Activated CD4-positive, CD25-positive, alpha-beta regulatory T cell treated with anti-CD3 and anti-CD28 coated beads, Interleukin-2, amount 50 U/mL, for 72 hours (primary cell): ENCODE data around the gene MLLT10.
"Not testable (repeated sequence)": the region's sequence is repeated elsewhere in the genome, so short reads cannot be mapped to it uniquely, and the experiment has no call there.

Experiments
- DNase-seq: peaks from one replicate; pipeline ENCODE4 v3.0.0; 2021

The MLLT10 gene

DNA sequence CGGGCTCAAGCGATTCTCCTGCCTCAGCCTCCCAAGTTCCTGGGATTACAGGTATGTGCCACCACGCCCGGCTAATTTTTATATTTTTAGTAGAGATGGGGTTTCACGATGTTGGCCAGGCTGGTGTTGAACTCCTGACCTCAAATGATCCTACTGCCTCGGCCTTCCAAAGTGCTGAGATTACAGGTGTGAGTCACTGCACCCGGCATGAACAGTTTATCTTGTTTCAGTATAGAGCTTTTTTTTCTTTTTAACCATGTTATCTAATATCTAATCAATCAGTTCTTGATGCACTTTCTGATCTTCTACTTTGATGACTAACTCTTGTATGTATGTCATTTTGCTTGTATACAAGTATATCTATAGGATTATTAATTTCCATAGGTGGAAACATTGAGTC is 54.1 kb downstream of the MLLT10 start:
- not testable (repeated sequence) for DNase-seq

DNA sequence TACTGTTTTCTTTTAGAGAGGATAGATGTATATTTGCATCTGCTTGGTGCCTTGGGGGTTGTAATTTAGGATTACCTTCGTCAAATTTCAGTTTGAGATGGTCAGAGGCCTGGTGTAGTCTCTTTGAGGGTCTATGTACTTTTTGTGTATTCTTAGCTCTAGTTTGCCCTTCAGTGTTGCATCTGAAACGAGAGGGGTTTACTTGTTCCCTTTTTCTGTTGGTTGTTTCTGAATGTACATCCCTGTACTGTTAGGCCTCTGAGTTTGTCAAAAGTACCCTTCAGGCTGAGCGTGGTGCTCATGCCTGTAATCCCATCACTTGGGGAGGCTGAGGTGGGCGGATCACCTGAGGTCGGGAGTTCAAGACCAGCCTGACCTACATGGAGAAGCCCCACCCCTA is 60.0 kb downstream of the MLLT10 start:
- no peak for DNase-seq

DNA sequence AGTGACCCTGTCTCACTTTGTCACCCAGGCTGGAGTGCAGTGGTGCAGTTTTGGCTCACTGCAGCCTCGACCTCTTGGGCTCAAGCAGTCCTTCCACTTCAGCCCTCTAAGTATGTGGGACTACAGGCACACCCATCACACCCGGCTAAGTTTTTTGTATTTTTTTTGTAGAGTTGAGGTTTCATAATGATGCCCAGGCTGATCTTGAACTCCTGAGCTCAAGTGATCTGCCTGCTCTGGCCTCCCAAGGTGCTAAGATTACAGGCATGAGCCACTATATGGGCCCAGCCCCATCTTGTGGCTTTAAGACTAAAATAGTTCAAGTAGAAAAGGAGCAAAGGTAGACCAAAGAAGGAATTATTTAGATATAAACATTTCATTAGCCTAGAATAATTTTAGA is 65.5 kb downstream of the MLLT10 start:
- DNase-seq = no peak

DNA sequence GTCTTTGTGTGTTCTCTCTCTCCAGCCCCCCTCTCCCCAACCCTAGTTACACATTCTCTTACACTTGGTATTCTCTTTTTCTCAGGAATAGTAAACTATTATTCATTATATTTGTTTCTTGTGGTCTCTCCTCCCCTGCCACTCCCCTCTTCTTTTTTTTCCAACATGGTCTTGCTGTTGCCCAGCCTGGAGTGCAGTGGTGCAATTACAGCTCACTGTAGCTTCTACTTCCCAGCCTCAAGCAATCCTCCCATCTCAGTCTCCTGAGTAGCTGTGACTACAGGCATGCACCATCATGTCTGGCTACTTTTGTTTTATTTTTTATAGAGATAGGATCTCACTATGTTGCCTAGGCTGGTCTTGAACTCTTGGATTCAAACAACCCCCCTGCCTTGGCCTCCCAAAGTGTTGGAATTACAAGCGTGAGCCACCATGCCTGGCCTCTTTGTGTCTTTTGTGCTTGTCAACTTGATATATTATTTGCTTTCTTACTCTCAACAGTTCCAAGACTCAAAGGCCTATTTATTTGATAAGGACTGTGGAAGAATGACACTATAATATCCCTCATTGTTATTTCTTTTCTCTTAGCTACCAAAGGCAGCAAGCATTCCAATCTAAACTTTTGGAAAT is 66.9 kb downstream of the MLLT10 start:
- DNase-seq = no peak

DNA sequence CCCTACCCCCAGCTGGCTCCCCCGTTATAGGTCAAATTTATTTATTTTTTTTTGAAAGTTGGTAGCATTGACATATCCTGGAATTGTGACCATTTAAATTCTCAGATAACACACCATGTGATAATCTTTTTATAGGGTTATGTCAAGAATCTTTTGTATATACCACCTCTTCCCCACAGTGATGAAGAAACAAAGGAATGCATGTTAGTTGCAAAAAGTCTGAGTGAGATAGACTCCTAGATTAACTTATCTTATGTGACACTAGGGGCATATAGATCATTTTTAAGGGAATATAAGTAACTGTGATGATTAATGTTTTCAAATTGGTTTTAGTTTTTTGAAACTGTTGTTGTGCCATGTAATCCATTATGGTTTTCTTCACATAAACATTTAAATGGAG is 68.3 kb downstream of the MLLT10 start:
- DNase-seq = no peak

DNA sequence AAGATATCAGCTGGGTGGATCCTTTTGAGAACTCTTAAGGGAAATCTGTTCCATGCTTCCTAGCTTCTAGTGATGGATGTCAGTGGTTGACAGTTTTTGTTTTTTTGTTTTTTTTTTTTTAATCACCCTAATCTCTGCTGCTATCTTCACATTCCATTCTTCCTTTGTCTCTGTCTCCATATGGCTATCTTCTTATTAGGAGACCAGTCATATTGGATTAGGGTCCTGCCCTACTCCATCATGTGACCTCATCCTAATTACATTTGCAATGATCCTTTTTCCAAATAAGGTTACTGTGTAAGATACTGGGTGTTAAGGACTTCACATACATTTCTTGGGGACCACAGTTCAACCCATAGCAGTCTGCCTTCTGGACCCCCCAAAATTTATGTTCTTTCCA is 69.7 kb downstream of the MLLT10 start:
- no peak for DNase-seq

DNA sequence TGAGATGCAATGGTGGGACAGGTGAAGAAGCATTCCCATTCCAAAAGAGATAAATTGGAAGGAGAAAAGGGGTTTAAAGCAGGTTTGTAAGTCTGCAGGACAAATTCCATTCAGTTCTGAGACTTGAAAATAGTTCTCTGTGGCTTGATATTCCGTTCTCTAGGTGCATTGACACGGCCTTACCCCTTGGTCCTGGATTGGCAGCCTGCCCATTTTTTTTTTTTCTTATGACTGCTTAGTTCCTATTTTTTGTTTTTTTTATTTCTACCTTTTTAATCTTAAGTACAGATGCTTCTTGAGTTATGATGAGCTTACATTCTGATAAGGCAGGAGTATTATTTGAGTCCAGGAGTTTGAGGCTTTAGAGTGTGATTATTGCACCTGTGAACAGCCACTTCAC is 70.6 kb downstream of the MLLT10 start:
- no peak for DNase-seq

DNA sequence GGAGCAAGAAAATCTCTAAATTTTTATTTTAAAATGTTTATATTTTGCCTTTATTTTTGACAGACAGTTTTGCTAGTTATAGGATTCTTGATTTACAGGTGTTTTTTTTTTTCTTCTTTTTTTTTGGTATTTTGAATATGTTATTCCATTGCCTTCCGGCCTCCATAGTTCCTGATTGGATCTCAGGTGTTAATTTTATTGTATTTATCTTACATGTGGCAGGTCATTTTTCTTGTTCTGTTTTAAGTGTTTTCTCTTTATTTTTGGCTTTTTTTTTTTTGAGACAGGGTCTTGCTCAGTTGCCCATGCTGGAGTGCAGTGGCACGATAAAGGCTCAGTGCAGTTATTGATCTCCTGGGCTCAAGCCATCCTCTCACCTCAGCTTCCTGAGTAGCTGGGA is 73.9 kb downstream of the MLLT10 start:
- no peak for DNase-seq

DNA sequence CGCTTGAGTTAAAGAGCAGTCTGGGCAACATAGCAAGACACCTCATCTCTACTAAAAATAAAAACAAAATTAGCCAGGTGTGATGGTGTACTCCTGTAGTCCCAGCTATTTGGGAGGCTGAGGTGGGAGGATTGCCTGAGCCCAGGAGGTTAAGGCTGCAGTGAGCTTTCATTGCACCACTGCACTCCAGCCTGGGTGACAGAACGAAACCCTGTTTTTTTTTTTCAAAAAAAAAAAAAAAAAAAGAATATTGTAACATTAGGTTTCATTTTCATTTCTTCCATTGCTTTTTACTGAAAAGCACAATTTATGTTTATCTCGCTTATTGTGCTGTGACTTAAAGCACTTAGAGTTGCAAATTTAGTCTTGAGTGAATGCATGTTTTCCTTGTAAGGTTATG is 80.0 kb downstream of the MLLT10 start:
- no peak for DNase-seq

DNA sequence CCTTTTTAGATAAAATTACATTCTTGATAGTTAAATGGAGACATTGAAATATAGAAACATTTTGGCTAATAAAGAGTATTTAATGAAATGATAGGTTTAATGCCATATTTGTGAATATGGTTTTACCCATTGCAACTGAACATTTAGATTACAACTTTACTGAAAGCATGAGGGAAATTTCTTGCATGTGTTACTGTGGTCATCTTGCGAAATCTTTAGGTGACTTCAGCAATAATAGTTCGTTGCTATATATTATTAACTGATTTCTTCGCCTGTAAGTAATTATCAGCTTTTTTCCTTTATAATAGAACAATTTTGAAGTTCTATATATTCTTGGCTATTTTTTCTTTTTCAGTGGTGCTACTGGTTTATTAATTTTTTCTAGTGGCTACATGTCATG is 83.2 kb downstream of the MLLT10 start:
- no peak for DNase-seq

DNA sequence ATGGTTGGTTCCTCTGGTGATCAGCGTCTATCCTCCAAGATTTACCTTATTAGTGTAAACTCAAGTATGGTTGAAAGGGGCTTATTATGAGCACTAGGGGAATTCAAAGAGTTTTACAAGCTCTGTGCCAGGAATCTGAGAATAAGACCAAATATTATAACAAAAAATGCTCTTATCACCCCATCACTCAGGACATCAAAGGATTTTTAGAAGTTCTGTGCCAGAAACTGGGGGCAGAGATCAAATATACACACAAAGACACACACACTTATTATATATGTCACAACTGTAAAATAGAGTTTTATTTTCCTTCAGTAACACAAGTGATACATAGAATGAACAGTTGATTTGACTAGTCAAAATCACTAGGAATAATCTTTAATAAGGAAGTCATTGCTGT is 89.3 kb downstream of the MLLT10 start:
- DNase-seq = no peak

DNA sequence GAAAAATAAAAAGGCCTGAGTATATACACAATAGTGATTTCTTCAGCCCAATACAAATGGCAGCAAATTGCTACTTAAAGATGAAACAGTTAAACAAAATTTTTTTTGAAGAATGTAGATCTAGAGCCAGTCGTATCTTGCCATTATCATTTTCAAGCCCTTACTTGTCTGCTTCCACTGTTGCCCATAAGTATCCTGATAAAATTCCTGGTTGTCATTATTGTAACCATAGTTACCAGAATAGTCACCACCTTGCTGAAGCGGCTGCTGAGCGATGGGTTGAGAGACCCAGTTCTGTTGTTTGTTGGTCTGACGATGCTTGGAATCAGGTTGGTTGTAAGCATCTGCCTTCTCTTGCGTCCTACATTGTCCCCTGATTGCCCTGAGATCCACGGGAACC is 90.4 kb downstream of the MLLT10 start:
- not testable (repeated sequence) for DNase-seq

DNA sequence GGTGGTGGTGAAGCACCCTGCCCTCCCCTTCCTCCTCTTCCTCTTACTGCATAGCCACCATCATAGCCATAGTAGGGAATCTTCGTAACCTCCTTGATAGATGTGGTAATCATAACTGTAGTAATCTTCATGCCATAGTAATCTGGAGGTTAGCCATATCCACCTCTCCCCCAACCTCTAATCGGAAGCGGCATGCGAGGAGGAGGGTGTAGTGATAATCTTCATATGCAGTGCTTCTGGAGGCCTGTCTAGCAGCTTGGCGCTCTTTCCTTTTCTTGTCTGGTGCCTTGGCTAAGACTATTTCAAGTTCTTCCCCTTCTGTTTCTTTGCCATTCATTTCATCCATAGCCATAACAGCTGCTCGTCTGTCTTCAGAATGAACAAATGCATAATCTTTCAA is 90.9 kb downstream of the MLLT10 start:
- DNase-seq = no peak

DNA sequence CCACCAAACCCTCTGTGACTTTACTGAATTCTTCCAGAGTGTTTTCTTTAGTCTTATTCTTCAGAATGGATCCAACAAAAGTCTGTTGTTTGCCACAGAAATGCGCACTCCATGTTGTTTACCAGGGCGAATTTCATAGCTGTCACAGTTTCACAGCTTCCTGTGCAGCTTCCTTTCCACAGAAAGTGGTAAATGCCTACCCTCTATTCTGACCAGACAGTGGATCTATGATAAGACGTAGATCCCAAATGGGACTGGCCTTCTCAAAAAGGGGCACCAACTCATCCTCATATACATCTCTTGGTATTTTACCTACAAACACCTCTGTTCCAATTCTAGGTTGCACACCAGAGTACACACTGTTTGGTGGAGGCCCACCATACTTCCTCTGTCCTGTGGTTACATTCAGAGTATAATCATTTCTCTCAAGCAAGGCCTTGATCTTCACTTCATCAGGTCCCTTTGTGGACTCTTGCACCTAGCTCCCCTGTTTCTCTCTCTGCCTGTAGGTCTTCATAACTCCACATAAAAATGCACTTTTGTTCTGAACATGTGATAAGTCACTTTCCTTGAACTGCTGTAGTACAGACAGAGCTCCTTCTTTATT is 91.7 kb downstream of the MLLT10 start:
- no peak for DNase-seq

DNA sequence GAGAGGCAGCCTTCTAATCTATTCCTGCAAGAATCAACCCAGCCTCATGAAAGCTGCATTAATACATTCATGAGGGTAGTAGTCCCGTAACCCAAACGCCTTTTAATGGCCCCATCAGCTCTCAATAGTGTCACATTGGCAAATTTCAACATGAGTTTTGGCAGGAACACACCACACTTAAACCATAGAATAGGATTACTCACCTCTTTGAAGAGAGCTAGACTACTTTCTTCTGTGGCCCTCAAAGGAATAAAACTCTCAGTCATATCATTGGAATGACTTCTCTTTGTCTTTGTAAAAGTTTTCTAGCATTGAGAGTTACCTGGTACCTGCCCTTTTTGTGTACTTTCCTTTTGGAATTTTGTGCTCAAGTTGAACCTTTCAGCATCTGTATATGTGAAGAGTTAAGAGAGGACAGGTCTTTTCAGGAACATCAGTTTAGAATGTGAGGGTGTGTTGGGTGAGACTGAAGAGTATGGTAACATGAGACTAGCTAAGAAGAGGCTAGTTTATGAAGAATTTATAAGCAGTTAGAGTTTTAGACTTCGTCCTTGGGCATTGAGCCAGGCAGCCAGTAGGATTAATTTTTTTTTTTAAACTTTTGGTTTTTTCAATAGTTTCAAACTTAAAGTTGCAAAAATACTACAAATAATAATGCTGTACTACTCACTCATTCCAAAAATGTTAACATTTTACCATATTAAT is 92.6 kb downstream of the MLLT10 start:
- no peak for DNase-seq

DNA sequence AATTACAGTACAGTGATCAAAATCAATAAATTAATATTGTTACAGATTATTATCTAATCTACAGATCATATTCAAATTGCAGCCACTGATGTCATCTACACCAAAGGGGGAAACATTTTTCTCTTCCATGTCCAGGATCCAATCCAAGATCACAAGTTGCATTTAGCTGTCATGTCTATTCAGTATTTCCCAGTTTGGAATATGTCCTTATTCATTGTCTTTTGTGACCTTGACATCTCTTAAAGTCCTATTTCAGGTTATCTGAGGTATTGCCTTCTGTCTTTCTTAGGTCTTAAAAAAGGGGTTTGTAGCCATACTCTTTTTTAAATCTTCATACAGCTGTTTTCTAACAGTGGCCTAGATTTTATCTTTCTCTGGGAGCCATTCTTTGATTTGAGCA is 93.3 kb downstream of the MLLT10 start:
- no peak for DNase-seq

DNA sequence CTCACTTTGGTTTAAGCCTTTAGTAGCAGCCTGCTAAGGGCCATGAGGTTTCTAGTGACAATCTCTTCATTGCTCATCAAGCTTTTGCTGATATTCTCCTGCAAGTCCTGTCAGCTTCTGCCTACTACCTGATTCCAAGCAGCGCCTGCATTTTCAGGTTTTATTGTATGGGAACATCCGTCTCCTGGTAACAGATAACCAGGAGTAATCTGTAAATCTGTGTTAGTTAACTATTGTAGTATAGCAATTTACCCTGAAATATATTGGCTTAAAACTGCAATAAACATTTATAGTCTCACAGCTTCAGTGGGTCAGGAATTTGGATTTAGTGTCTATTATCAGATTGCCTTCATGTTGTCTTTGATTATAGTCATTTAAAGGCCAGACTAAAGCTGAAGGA is 94.0 kb downstream of the MLLT10 start:
- no peak for DNase-seq

DNA sequence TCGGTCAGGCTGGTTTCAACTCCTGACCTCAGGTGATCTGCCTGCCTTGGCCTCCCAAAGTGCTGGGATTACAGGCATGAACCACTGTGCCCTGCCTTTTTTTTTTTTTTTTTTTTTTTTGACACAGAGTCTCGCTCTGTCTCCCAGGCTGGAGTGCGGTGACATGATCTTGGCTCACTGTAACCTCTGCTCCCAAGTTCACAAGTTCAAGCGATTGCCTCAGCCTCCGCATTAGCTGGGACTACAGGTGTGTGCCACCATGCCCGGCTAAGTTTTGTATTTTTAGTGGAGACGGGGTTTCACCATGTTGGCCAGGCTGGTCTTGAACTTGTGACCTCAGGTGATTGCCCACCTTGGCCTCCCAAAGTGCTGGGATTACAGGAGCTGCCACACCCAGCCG is 94.6 kb downstream of the MLLT10 start:
- not testable (repeated sequence) for DNase-seq

DNA sequence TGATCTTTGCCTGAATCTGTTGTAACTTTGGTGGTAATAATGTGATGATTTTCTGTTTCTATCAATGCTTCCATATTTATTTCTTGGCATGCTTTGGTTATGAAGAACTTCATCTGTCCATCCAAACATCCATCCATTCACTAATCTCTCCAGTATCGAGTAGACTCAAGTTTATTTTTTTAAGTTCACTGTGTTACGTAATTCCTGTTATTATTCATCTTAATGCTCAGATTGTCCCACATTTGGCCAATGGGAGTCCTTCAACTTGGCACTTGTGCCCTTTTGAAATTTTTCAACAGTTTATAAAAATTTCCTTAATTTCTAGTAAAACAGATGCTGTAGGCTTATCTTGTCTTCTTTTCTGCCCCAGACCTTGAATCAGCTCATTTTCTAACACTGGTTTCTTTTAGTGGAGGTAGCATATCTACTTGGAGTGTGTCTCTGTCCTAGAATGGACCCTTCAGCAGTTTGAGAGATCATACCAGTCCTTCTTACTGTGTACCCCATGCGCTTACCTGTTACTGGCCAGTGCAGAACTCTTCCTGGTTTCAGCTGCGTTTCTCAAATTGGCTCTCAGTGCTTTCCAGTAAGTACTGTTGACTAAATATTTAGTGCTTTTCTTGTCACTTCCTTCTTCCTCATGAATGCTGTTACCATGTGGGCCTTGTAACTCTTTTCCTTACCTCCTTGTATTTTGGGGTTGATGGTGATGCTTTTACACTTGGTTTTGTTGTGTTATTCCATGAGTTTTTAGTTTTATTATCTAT is 100.8 kb downstream of the MLLT10 start:
- no peak for DNase-seq

DNA sequence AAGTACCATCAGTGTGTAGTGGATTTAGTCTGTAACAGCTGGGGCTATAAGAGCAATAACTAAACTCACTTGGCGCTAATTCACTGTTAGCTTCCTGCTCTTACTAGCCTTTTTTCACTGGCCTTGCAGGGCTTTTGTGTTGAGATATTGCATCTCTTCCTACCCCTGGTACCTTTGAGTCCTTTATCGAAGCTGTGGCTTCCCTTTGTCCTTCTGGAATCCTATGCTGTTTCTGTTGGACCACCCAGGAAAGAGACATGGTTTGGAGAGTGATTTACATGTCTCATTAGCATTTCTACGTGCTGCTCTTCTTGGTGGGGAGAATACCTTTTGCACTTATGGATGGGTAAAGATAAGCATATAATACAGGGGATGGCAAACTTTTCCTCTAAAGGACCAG is 103.8 kb downstream of the MLLT10 start:
- no peak for DNase-seq

DNA sequence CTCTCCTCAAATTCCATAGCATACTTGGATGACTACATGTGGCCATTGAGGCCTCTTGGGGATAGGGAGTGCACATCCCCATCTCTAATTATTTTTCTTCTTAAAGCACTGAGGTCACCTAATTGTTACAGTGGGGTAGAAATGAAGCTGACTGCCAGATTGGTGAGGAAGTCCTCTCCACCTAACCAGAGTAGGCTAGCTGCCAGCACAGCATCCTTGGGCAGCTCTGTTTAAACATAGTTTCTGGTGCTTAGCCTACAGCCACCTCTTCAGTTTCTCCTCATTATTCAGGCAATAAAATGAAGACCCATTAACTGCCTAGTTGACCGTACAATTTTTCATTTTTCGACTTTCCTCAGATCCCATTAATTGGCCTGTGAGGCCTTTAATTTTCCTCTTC is 104.6 kb downstream of the MLLT10 start:
- no peak for DNase-seq

DNA sequence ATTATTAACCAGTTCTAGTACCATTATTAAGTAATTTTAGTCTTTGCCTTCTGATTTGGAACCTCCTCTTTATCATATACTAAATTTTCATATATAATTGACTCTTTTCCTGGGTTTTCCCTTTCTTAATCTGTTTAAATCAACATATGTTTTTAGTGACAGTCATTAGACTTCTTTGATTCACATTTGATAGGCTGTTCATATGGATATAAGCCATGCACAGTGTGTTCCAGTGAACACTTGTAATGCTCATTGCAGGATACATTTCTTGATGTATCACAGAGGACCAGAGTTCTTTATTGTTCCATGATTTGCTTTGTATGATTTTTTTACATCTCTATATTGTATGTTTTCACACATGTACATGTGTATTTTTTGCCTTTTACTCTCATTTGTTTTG is 114.0 kb downstream of the MLLT10 start:
- DNase-seq = no peak

DNA sequence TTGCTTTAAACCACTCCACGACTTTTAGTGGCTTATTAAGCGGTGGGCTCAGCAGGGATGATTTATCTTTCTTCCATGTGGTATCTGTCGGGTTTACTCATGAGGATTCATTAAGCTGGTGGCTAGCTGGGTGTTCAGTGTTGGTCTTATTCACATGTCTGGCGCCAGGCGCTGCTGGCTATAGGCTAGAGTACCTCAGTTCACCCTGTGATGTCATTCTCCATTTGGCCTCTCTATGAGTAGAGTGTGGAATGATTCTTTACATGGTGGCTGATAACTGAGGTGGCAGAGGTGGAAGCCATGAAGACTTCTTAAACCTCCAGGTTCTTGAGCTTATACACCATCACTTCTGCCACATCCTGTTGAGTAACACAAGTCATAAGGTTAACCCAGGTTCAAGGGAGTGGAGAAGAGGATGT is 115.4 kb downstream of the MLLT10 start:
- no peak for DNase-seq

DNA sequence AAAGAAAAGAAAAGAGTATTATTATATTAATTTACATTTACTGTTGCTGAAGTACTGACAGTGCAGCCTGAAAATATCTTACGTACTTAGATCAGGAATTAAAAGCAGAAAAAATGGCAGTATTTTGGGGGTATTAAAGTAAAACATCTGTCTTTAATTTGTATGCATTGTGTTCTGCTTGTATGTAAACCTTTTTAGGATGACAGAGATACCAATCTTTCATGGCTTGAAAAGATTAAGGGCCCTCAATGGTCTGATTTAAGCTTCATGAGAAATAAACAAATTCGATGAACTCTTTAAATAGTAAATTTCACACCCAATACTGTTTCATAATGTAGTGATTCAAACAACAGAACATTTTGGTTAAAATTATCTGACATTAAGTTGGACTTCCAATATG is 116.3 kb downstream of the MLLT10 start:
- DNase-seq = no peak
